Mesenteric fat pad (tissue), 1 donor: ENCODE measurements around the gene ACSM3. TPM values are rescaled to one million over a fixed set of nuclear protein-coding genes. Genes with fewer than 3 reads are reported as not detected.

Experiments
- total RNA-seq: library from RNA; stranded (reverse); fragmentation: NEBNext Ultra II Directional; extraction: Animal tissue kit (Norgen Biotek cat#: 25700); gene quantifications from one replicate; pipeline ENCODE4 v1.2.1, GENCODE V29; 2021
- donor health status: DM: yes; HTN: yes; CAD: no.

The ACSM3 gene
- total RNA-seq, 1 donor from 2014 or later = 1.3 TPM

Other genes with a start within 250 kb of the ACSM3 start
- gene ACSM2B, start 187.6 kb upstream of the ACSM3 start, total RNA-seq = not detected
- not detected for gene ACSM1, start 66.3 kb upstream of the ACSM3 start, total RNA-seq
- 26.1 TPM for gene THUMPD1, start 22.2 kb upstream of the ACSM3 start, total RNA-seq
- 12.9 TPM for gene ERI2, start 42.5 kb downstream of the ACSM3 start, total RNA-seq
- 4.7 TPM for gene REXO5, start 42.5 kb downstream of the ACSM3 start, total RNA-seq
- gene DCUN1D3, start 136.3 kb downstream of the ACSM3 start, total RNA-seq = 187 TPM
- 42.0 TPM for gene LYRM1, start 136.8 kb downstream of the ACSM3 start, total RNA-seq